Measurements from ENCODE around the gene DRC1. TPM values are rescaled to one million over a fixed set of nuclear protein-coding genes. Genes with fewer than 3 reads are reported as not detected.

Gene DRC1
- total RNA-seq, 4 donors from 2014 or later: not detected

DNA sequence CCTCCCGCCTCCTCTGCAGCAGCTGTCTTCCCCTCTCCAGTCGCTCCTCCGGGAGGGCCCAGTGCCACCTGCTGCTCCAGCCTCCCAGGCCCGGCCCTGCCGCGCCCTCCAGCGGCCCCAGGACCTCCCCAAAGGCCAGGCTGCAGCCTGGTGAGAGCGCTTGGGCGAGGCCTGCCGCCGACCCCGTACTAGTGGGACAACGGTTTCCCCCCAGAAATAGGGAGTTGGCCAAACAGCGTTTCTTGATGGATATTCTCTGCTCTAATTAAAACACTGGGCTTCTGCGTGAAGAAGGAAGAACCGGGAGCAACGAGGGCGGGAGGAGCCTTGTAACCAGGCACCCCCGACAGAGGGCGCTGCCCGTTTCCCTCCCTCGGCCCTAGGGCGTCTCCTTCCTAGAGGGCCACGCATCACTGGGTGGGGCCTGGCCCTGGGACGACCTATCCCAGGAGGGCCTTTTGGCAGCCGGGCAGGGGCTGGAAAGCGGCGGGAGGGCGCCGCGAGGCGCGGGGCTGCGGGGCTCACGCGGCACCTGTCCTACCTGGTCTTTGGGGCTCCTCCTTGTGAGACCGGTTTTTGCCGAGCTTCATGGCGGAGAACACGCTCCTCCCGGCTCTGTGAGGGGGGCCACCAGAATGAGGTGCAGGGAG lies 101.6 kb downstream of the DRC1 start:
- ATAC-seq (ENCODE audit: low FRiP score): peak; percentile 86

DNA sequence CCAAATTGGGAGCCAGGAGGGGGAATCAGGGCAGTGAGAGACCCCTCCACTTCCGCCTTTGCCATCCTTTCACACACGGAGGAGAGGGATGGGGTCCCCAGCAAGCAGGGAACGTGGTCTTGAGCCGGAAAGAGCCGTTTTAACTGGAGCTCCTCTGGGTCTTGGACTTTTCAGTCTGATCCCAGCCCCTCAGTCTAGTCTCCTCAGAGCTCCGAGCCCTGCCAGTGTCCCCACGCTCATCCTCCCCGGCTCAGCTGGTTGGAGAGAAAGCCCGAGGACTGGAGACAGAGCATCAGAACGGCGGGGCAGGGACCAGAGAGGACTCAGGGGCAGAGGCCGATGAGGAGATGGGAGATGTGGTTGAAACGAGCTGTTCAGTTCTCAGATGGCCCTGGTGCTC lies 102.3 kb downstream of the DRC1 start:
- ATAC-seq (ENCODE audit: low FRiP score) (no peak), DNase-seq (ENCODE audit: low spot score) (no peak)
- TF ChIP-seq, protein P1, sequence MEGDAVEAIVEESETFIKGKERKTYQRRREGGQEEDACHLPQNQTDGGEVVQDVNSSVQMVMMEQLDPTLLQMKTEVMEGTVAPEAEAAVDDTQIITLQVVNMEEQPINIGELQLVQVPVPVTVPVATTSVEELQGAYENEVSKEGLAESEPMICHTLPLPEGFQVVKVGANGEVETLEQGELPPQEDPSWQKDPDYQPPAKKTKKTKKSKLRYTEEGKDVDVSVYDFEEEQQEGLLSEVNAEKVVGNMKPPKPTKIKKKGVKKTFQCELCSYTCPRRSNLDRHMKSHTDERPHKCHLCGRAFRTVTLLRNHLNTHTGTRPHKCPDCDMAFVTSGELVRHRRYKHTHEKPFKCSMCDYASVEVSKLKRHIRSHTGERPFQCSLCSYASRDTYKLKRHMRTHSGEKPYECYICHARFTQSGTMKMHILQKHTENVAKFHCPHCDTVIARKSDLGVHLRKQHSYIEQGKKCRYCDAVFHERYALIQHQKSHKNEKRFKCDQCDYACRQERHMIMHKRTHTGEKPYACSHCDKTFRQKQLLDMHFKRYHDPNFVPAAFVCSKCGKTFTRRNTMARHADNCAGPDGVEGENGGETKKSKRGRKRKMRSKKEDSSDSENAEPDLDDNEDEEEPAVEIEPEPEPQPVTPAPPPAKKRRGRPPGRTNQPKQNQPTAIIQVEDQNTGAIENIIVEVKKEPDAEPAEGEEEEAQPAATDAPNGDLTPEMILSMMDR (IDR thresholded peaks at IDR 0.05): no peak

More for the DNA sequence above, 101.6 kb downstream of the DRC1 start:
- TF ChIP-seq, protein P1 (IDR thresholded peaks at IDR 0.05): no peak
- peak; percentile 38 for DNase-seq (ENCODE audit: low spot score)

DNA sequence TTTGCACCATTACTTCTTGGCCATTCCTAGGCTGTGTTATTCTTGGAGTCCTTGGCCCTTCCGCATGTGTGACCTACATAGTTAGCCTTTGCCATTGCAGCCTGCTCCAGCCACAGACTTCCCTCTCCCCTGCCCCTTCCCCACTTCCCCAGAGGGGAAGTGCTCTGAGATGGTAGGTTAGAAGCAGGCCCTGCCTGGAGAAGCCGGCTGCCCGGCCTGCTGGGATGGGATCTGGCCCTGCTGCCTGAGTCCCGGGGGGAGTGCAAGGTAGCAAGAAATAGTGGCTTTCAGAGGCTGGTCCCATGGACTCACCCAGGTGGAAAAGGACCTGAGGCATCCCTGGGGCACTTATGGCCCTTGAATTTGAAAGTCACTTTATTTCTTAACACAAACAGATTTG lies 104.6 kb downstream of the DRC1 start:
- DNase-seq (ENCODE audit: low spot score): no peak

More for the DNA sequence above, 104.6 kb downstream of the DRC1 start:
- TF ChIP-seq, protein P1 (IDR thresholded peaks at IDR 0.05): no peak
- no peak for ATAC-seq (ENCODE audit: low FRiP score)

Other genes with a start within 250 kb of the DRC1 start
- gene GAREM2, start 228.8 kb upstream of the DRC1 start, total RNA-seq: 1 to 10 TPM; 1.0 to 3.3 (median 2.0) TPM
- 100 to 1,000 TPM; 144 to 196 (median 159) TPM for gene HADHA, start 157.3 kb upstream of the DRC1 start, total RNA-seq
- gene HADHB, start 157.0 kb upstream of the DRC1 start, total RNA-seq: 100 to 1,000 TPM; 130 to 213 (median 167) TPM
- gene SELENOI, start 55.8 kb upstream of the DRC1 start, total RNA-seq: 10 to 100 TPM in 2 of 4 donors, 1 to 10 TPM in 2; 8.3 to 26.3 (median 14.0) TPM
- gene ADGRF3, start 55.1 kb upstream of the DRC1 start, total RNA-seq: under 1 TPM in 1 of 4 donors, not detected in 3; 0.09 TPM
- under 1 TPM in 1 of 4 donors, not detected in 3; 0.06 TPM for gene OTOF, start 76.2 kb downstream of the DRC1 start, total RNA-seq
- not detected for gene CIB4, start 239.4 kb downstream of the DRC1 start, total RNA-seq